Measurements from ENCODE around the gene LSAMP.
"Not testable (repeated sequence)": the region's sequence is repeated elsewhere in the genome, so short reads cannot be mapped to it uniquely, and the experiment has no call there.

Gene LSAMP

DNA sequence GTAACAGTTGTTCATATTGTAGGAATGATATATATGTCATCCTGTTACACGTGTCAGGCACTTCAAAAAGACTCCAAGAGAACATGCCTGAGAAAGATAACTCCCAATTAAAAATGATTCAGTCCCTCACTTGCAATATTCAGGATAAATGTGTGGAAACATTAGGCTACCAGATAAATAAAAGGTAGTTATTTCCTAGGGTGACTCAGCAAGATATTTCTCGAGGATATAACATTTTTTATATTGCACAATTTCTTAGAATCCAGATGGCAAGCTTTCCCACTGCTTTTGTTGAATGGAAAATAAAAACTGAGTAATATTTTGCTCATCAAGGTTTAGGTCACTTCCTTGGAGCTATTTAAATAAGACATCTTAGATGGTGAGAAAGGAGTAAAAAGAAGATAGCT is 640.6 kb downstream of the LSAMP start:
- DNase-seq (ENCODE audit: low spot score): no peak

DNA sequence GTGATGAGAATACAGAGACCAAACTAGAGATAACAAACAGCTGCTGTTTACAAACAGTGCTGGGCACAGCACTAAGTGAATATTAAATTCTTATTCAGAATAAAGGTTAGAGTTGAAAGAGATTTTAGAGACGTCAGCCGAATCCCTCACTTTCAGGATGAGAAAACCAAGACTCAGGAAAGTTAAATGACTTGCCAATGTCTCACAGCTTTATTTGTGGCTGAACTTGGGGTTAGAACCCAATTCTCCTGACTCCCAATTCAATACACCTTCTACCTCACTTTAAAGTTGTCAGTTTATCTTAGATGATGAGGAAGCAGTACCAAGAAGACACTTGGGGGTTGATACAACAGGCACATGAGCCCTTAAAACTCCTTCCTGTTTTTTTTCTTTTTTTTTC is 641.1 kb downstream of the LSAMP start:
- no peak for DNase-seq (ENCODE audit: low spot score)

DNA sequence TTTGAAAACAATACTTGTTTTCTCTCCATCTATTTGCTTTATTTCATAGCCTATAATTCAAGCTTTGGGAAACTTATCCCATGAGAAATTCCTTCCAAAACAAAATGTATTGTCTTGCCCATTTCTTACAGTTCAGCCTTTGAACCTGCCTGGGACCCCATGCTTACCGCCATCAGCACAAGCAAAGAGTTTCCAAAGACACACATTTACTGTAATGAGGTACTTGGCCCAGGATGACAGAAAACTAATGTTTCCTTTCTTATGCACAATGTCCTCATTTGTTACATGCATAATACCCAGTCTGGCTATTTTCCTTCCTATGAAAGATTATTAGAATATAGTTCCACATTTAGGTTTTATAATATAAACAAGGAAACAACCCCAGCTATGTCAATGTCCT is 641.6 kb downstream of the LSAMP start:
- DNase-seq (ENCODE audit: low spot score): no peak

DNA sequence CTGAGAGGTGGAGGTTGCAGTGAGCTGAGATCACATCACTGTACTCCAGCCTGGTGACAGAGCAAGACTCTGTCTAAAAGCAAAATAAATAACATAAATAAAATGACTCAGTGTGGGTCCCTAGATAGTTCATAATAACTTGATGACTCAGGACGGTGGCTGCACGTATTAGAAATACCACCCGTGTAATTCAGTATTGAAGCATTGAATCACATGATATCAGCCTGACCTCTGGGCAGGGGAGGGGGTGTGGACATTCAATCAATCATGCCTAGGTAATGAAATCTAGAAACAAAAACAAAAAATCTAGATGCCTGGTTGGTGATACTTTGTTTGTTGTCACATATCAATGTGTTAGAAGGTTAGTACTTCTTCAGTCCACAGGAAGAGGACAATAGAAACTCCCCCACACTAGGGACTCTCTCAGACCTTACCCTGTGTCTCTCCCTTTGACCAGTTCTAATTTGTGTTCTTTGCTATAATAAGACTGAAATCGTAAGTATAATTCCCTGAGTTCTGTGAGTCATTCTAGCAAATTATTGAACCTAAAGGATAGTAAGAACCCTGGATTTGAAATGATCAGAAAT is 644.7 kb downstream of the LSAMP start:
- DNase-seq (ENCODE audit: low spot score): no peak

DNA sequence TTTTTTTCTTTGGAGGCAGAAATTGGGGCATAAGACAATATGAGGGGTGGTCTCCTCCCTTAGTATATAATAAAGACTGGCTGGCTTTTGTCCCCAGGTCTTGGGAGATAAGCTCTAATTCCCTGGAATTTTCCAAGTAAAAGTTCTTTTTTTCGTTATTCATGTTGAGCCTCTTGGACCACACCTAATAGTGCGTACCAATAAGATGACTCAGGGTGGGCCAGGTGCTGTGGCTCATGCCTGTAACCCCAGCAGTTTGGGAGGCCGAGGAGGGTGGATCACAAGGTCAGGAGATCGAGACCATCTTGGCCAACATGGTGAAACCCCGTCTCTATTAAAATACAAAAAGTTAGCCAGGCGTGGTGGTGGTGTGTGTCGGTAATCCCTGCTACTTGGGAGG is 645.2 kb downstream of the LSAMP start:
- DNase-seq (ENCODE audit: low spot score): not testable (repeated sequence)

DNA sequence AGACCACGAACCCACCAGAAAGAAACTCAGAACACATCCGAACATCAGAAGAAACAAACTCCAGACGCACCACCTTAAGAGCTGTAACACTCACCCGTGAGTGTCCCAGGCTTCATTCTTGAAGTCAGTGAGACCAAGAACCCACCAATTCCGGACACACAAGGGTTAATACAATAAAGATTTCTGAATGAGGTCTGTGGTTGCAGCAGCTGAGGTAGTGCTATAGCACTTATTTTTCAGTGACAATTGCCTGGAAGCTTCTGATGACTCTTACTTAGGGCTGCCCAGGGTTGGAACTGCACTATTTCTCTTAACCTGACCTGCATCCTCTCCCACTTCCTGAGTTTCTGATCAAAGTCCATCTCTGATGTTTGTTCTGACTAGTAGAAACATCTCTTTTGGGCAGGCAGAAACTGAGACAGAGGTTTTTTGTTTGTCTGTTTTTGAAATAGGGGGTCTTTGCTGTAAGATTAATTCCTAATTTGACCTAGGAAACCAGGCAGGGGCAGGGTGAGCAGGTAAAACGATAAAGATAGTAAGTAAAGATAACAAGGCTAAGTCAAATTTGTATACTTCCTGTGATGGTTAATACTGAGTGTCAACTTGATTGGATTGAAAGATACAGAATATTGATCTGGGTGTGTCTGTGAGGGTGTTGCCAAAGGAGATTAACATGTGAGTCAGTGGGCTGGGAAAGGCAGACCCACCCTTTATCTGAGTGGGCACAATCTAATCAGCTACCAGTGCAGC is 652.9 kb downstream of the LSAMP start:
- DNase-seq (ENCODE audit: low spot score): peak; percentile 26

DNA sequence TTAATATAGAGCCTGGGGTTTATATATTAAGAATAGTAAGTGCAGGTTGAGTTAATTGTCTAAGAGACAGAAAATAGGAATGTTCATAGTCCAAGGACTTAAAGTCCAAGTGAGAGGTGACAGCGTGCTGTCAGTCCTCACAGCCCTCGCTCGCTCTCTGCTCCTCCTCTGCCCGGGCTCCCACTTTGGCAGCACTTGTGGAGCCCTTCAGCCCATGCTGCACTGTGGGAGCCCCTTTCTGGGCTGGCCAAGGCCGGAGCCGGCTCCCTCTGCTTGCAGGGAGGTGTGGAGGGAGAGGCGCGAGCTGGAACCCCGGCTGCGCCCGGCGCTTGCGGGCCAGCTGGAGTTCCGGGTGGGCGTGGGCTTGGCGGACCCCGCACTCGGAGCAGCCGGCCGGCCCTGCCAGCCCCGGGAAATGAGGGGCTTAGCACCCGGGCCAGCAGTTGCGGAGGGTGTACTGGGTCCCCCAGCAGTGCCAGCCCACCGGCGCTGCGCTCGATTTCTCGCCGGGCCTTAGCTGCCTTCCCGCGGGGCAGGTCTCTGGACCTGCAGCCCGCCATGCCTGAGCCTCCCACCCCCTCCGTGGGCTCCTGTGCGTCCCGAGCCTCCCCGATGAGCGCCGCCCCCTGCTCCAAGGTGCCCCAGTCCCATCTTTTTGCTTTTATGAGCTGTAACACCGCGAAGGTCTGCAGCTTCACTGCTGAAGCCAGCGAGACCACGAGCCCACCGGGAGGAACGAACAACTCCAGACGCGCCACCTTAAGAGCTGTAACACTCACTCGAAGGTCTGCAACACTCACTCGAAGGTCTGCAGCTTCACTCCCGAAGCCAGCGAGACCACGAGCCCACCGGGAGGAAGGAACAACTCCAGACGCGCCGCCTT is 653.8 kb downstream of the LSAMP start:
- not testable (repeated sequence) for DNase-seq (ENCODE audit: low spot score)

DNA sequence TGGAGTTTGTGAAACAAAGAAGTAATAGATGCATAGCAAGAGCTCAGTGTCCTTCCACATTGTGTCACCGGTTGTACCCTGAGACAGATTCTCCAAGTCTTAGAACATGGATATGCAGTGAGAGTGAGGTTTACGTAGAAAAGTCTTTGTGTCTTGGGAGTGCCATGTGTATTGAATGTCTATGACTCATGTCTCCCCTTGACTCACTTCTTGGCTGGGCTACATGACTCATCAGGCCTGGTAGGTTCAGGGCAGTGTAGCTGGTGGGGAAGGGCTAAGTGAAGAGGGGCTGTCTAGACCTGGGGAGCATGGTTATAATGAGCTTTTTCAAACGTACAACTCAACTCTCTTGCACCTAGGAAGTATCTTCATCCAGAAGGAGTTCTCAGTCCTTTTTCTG is 654.5 kb downstream of the LSAMP start:
- DNase-seq (ENCODE audit: low spot score): no peak

DNA sequence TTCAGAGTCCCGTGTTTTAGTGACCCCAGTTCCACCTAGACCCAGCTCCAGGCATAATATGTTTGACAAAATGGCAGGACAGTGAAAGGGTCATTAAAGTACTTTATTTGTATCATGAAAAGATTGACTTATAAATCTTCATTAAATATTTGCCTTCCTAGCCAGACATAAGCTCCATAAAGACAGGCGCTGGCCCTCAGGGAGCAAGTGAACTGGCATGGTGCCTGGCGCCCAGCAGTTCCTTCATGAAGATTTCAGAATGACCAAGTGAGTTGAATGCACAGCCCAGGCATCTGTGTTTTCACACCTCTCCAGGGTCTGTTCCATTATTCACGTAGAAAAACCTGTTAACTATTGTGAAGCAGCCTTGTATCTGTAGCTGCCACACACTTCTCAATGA is 655.8 kb downstream of the LSAMP start:
- DNase-seq (ENCODE audit: low spot score): no peak

DNA sequence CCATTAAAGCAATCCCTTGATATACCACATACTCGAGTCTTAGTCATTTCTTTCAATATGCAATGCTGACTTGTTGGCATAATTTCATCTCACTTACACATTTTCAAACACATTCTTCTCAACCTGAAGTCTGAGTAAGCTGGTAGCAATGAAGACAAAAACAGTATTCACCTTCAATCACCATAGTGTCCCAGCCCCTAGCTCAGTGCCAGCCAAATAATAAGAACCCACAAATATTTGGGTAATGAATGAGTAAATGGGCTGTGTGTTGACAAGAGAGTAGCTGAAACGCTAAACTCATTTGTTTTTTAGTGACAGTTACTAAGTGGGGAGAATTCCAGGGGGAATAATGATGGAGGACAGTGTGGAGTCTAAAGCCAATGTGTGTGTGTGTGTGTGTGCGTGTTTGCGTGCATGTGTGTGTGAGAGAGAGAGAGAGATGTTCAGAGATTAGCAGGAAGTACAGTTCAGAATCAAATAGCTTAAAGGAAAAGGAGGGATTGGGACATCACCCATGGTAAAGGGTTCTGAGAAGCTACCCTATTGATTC is 656.3 kb downstream of the LSAMP start:
- no peak for DNase-seq (ENCODE audit: low spot score)

DNA sequence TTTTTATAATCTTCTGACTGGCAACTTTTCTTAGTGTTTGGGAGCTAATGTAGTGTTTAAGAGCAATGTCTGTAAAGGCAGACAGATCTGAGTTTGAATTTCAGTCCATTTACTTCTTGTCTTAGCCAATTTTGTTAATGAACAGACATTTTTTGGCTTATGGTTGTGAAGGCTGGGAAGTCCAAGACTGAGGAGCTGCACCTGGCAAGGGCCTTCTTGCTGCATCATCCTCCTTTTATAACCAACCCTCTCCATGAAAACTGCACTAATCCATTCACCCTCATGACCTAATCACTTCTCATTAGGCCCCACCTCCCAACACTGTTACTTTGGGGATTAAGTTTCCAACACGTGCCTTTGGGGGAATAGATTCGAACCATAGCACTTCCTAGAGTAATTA is 657.5 kb downstream of the LSAMP start:
- no peak for DNase-seq (ENCODE audit: low spot score)

DNA sequence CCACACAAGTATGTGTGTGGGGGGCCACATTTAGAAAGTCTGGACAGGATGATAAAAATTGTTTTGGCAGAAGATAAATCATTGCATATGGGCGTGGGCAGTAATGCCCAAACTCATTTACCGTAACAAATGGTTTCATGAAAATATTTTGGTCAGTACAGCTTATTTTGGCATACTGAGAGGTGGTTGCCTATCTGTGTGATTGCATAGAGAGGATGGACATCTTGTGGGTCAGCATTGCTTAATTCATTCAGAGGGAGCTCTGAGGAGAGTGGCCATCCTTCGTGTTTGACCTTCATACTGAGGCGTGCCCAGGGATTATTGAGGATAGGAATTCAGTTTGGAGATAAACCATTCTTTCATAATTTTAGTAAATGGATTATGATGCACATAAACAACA is 659.5 kb downstream of the LSAMP start:
- no peak for DNase-seq (ENCODE audit: low spot score)

DNA sequence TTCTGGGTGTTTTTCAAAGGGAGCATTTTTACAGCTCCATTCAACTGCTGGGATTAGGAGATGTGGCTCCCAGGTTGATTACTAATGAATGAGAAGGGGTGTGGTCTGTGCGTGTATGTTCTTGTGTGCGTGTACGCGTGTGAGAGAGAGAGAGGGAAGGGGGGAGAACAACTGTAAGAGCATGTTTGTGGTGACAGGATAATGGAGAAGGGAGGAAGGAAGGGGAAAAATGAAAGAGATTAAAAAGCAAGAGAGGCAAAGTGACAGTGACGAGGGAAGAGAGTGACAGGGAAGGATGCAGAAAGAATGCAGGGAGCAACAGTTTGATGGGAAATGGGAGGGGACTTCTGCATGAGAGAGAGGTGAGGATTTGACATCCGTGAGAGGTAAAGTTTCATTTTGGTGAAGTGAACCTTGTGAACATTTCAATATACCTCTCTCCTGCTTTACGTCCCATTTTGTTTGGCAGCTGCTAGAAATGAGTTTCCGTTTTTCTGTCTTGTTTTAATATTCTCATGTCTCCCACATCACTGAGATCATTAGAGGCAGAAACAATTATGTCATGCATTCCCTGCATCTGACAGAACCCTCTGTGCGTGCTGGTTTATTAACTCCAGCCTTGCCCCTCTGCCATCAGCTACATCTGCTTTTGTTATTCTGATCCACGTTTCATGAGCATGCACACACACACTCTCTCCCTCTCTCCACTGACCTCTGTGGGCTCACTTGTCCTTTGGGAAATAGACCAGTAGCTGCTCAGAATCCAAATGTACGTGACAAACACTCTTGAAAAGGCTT is 660.3 kb downstream of the LSAMP start:
- DNase-seq (ENCODE audit: low spot score): peak; percentile 44

DNA sequence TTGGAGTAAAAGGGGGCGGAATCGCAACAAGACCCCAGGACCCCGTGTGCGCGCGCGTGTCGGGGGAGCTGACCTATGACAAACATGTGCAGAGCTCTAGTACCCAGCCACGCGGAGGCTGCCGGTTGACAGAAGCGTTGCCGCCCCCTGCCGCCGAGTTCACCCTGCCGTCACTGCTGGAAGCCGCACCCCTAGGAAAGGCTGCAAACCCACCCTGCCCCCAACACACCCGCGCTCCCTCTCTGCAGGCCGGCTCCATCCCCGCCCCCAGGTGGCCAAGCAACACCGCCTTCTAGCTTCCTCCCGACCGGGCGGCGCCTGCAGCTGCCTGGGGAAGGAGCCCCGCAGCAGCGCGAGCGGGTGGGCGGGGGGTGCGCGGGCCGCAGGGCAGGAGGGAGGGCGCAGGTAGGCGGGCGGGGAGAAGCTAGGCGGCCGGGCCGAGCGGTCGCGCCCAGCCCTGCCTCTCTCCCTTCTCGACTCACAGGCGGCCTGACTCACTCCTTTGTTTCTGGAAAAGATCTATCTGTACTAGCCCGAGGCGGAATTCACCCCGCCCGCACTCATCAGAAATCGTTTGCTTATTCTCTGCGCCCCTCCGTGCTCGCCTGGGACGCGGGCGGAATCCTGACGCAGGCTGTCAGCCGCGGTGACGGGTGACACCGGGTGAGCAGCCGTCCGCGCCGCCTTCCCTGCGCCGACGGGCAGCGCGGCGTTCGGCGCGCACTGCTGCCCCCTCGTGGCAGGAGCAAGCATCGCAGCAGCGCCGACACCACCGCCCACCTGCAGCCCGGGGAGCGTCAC is 661.1 kb downstream of the LSAMP start:
- peak; percentile 96 for DNase-seq (ENCODE audit: low spot score)

DNA sequence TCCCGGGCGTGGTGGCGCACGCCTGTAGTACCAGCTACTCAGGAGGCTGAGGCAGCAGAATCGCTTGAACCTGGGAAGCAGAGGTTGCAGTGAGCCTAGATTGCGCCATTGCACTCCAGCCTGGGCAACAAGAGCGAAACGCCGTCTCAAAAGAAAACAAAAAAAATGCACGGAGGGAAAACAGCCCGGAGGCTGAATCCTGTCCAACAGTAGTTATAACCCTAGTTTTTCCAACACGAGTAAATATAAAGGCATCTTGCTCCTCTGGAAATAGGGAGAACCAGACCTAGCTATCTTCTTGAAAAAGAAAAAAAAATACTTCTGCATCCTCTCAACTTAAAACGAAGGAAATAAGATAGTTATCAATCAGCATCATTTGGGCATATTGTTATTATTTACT is 661.9 kb downstream of the LSAMP start:
- DNase-seq (ENCODE audit: low spot score): not testable (repeated sequence)

DNA sequence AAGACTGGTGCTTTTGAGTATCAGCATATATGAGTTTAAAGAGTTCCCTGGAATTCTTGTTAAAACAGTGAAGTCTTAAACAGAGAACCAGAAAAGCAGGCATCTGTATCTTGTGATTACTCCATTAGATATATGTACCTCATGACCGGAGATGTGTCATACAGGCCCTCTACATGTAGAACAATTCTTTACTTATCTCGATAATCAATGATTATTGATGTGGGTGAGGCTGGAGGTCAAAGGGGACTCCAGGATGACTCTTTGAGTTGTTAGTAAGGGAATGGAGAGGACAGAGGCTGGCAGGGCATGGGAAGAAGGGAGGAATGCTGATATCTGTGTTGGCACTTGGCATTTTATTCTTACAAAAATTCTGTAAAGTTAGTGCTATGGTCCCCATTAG is 666.3 kb downstream of the LSAMP start:
- DNase-seq (ENCODE audit: low spot score): no peak

DNA sequence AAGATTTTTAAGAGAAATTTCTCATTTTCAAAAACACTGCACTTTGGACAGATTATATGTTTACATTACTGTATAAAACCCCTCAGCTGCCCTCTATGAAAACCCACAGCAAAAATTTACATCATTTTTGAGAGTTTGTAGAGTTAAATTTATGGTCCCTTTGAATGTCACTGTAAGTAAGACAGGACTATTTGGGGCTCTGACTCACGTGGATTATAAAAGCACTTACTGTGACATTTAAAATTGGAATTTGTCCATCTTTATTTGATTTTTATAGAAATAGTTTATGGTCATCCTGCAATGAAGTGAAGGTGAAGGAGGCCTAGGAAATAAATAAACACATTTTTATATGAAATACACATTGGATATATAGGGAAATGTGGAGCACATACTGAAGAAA is 672.3 kb downstream of the LSAMP start:
- DNase-seq (ENCODE audit: low spot score): no peak

DNA sequence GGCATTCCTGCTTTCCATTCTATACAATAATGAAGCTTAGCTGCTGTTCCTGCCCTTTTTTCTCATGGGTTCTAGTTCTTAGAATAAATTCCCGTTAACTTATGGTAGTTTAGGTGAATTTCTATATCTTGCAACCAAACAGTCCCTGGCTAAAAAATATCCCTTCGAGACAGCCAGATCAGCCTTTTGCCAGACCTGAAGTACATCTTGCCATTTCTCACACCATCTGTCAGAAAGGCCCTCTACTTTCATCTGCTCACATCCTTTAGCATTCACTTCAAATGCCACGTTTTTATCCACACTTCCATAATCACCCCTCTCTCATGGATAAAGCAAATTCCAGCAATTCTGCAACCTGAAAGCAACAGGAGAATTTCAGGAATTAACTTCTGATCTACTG is 676.6 kb downstream of the LSAMP start:
- no peak for DNase-seq (ENCODE audit: low spot score)

DNA sequence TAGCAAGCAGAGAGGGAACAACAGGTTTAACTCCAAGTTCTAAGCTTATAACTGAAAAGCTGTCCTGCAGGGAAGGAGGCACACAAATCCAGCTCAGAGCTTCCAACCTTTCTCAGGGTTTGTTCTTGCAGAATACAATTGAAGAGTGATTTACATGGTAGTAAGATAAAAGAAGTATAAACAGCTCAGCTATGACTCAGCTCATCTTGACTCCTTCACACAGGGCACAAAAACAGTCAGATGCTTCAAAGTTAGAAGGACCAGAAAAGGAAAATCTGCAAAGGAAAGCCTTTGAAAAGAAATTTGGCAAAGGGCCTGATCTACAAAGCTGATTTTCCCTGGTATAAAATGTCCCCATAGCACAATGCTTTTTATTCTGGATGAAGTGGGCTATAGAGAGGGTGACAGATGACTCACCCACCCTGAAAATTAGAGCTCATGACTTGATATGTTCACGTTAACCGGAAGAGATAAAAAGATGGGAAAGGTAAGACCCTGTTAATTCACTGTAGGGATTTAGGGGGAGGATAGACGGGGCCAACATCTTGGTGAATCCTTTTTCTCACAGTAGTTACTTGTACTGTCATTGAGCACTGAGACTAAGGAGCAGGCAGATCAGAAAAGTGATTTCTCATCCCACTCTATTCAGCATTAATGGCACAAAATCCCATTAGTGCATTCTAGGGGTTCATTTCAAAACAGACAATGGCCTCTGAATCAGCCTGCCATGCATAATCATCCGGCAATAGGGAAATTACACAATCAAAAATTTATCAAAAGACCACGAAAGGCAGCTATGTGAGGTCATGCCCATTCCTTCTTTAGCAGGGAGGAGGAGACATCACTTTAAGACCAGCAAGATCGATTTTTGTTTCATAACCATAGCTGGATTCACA is 678.5 kb downstream of the LSAMP start:
- no peak for DNase-seq (ENCODE audit: low spot score)

DNA sequence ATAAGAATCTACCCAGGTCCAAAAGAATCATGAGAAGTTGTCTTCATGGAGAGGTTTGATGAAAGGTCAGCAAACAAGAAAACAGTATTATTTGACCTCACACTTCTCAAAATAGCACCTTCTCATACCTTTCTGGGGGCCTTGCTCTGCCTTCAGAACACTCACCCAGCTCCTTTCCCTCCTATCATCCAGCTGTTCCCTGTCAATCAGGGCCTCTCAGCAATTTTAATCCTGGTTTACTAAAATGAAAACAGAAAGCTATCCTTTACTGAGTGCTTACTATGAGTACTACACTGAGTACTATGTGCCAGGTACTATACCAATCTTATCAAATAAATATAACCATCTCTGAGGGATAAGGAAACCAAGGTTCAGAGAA is 683.4 kb downstream of the LSAMP start:
- no peak for DNase-seq (ENCODE audit: low spot score)
